Immature natural killer cell (primary cell): ENCODE results near the gene SLC39A1. TPM values are rescaled to one million over a fixed set of nuclear protein-coding genes. Genes with fewer than 3 reads are reported as not detected.
A peak's percentile ranks its signal among the peaks of the same experiment; 100 is the strongest.
"Not testable (repeated sequence)": the region's sequence is repeated elsewhere in the genome, so short reads cannot be mapped to it uniquely, and the experiment has no call there.

ENCODE experiments used
- DNase-seq, 3 donors: peaks; one replicate each; pipeline ENCODE4 v3.0.0; 2022; ENCODE audit warnings: mixed read lengths in 1 of 3
- H3K27ac Mint-ChIP-seq, 6 donors: one replicate each; pipeline ENCODE4 v1.8.0; 2020; ENCODE audit warnings: mixed read lengths in 6 of 6, mild to moderate bottlenecking in 5 of 6, inconsistent platforms in 4 of 6, moderate library complexity in 3 of 6
- H3K27me3 Mint-ChIP-seq, 3 donors: one replicate each; pipeline ENCODE4 v1.8.0; 2020 to 2021; ENCODE audit warnings: low read depth in 3 of 3, mild to moderate bottlenecking in 3 of 3, mixed read lengths in 3 of 3, moderate library complexity in 3 of 3, inconsistent platforms in 1 of 3
- H3K36me3 Mint-ChIP-seq, 3 donors: one replicate each; pipeline ENCODE4 v1.8.0; 2020; ENCODE audit warnings: mixed read lengths in 3 of 3, inconsistent platforms in 2 of 3, mild to moderate bottlenecking in 2 of 3
- H3K4me1 Mint-ChIP-seq, 2 donors: one replicate each; pipeline ENCODE4 v1.8.0; 2020; ENCODE audit warnings: inconsistent platforms in 2 of 2, mild to moderate bottlenecking in 2 of 2, mixed read lengths in 2 of 2, moderate library complexity in 1 of 2
- H3K4me3 Mint-ChIP-seq, 5 donors: one replicate each; pipeline ENCODE4 v1.8.0; 2020; ENCODE audit warnings: mild to moderate bottlenecking in 5 of 5, mixed read lengths in 5 of 5, inconsistent platforms in 3 of 5, moderate library complexity in 3 of 5
- H3K9me3 Mint-ChIP-seq, 6 donors: one replicate each; pipeline ENCODE4 v1.8.0; 2020; ENCODE audit warnings: mild to moderate bottlenecking in 6 of 6, mixed read lengths in 6 of 6, inconsistent platforms in 4 of 6, moderate library complexity in 3 of 6
- polyA plus RNA-seq, 3 donors: library from polyadenylated mRNA; unstranded; fragments of 300-500 nt; fragmentation: Illumina TruSeq; gene quantifications; one replicate each; pipeline ENCODE4 v1.2.3, GENCODE V29; 2021

Gene SLC39A1
- polyA plus RNA-seq, 3 donors from 2014 or later, result 52.3 to 84.8 (median 54.6) TPM

DNA sequence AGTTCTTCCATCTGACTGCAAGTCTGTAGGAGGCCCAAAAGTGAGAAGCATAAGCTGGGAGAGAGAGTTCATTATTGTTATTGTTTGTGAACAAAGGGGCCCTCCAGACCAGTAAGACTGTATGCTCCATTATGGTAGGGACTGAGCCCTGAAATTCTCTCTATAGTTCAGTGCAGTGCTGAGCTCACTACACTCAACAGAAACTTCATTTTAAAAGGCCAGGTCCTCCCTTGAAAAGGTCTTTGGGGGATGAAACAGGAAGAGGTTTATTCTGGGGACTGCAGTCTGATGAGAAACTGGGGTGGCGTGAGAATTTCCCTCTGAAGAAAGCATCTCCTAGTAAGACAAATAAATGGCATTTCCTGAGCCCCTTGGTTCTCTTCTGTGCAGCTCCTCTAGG lies 35.1 kb downstream of the SLC39A1 start:
- DNase-seq, result no peak
- Mint-ChIP-seq H3K4me1 (peaks cover 21 to 22% of the 10 kb centered on the region in 2 donors), H3K4me3 (no peak overlapping the region), H3K9me3 (no peaks in the 10 kb centered on the region), H3K36me3 (peaks cover 0 to 7% (median 0%) of the 10 kb centered on the region in 3 donors), H3K27me3 (peaks cover 7% of the 10 kb centered on the region in 3 donors), H3K27ac (peak overlapping the region in 5 of 6 donors; percentile 8 to 71 (median 39))

DNA sequence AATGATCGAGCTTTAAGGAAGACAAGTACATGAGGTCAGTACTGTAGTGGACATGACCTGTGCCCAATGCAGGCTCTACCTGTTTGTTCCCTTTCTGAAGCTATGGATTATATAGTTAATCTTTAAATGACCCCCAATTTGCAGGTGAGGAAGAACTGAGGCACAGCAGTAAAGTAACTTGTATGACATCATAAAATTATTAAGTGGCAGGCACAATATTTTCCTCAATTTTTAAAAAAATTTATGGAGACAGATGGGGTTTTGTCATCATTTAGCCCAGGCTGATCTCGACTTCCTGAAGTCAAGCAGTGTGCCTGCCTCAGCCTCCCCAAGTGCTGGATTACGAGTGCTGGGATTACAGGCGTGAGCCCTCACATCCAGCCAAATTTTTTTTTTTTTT lies 36.9 kb downstream of the SLC39A1 start:
- H3K9me3 Mint-ChIP-seq, result no peaks in the 10 kb centered on the region

DNA sequence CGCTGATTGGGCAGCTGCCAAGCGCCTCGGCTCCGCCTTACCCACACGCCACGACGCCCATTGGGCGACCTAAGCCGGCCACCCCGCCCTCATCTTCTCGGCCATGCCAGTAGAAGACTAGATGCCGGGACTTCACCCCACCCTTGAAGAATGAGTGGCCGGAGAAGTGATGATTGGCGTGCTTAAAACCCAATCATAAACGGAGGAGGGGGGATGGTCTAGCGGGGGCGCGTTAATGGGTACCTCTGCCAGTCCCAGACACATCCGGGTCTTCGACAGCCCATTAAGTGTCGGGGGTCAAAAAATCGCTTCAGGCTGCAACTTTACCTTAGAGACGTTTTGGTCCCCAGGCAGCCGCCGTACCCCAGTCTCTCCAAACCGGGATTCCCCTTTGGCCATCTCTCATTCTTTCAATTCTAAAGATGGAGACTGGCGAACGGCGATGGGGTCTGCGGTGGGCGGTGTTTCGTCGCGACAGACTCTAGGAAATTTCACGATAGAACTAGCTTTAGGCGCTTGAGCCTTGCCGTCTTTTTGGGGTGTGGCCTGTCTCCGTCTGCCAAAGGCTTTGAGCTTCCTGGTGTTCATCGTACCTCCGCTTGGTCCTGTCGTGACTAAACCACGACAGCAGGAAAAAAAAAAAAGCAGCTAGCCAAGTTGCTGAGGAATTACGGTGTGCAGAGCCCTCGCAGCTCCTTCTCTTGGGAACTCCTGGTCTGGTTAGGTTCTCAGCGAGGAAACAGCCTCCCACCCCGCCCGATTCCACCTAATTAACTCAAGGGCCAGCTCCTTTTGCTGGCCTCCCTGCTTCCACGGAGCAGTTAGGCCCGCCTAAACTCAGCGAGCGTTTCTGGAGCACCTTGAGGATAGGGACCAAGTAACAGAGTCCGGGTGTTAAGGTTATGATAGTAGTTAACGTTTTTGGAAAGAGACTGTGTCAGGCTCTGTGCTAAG lies 40.1 kb downstream of the SLC39A1 start, which contains the start of gene GATAD2B:
Gene GATAD2B, minus strand, starts transcription at position 1 of the 954 bp plus-strand sequence. CDS start 94,625 bp downstream, outside the sequence.
- Mint-ChIP-seq H3K36me3 (no peaks in the 10 kb centered on the region), H3K9me3 (no peaks in the 10 kb centered on the region), H3K27ac (peak within 1 kb of the TSS; percentile 97 to 99 (median 98)), H3K4me3 (peak within 1 kb of the TSS; percentile 93 to 96 (median 94)), H3K4me1 (peaks cover 52 to 54% of the 10 kb centered on the region in 2 donors), H3K27me3 (peaks cover 19 to 23% (median 20%) of the 10 kb centered on the region in 3 donors)
- DNase-seq, result peak; percentile 99 to 100 (median 99)

More for the DNA sequence above, 36.9 kb downstream of the SLC39A1 start:
- no peak for DNase-seq
- H3K27me3 Mint-ChIP-seq, result peaks cover 20 to 23% (median 21%) of the 10 kb centered on the region in 3 donors
- H3K4me3 Mint-ChIP-seq, result no peak overlapping the region
- H3K27ac Mint-ChIP-seq, result no peak overlapping the region
- peaks cover 0 to 4% (median 0%) of the 10 kb centered on the region in 3 donors for H3K36me3 Mint-ChIP-seq
- peaks cover 30 to 32% of the 10 kb centered on the region in 2 donors for H3K4me1 Mint-ChIP-seq

DNA sequence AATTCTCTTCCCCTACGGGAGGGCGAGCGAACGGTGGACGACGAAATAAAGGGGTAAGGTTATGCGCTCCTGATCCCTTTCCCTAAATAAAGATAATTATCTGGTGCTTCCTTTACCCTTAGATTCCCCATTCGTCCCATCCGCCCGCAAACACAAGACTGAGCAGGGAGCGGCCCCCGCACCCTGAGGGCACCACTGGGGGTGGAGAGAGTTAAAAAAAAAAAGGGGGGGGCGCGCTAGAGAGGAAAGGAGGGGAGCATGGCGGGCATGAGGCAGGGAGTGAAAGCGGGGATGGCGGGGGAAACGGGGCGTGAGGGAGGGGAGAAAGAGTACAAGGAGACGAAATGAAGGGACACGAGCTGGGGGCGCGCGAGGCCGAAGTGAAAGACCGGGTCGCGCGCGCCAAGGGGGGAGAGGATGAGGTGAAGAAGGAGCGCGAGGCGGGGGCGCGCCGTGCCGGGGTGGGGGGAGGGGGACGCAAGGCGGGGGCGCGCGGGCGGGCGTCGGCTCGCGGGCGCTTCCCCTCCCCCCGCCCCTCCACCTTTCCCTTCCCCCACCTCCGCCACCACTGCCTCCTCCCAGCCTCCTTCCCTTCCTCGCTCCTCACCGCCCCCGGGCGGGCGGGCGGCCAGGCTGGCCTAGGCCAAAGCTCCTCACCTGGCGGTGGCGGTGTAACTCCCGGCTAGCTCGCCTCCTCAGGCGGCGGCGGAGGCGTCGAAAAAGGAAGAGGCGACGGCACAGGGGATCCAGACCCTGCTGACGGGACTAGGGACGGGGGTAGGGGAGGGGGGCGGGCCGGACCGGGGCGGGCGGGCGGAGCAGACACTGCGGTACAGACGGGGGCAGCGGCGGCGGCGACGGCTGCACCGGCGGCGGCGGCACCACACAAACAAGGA lies 41.0 kb downstream of the SLC39A1 start:
- peak in 1 of 3 donors; percentile 16 for DNase-seq
- peaks cover 59% of the 10 kb centered on the region in 2 donors for H3K4me1 Mint-ChIP-seq
- peak overlapping the region; percentile 93 to 96 (median 94) for H3K4me3 Mint-ChIP-seq
- peaks cover 0 to 4% (median 0%) of the 10 kb centered on the region in 3 donors for H3K36me3 Mint-ChIP-seq
- peak overlapping the region; percentile 97 to 99 (median 98) for H3K27ac Mint-ChIP-seq
- no peaks in the 10 kb centered on the region for H3K9me3 Mint-ChIP-seq
- peaks cover 19 to 23% (median 20%) of the 10 kb centered on the region in 3 donors for H3K27me3 Mint-ChIP-seq

DNA sequence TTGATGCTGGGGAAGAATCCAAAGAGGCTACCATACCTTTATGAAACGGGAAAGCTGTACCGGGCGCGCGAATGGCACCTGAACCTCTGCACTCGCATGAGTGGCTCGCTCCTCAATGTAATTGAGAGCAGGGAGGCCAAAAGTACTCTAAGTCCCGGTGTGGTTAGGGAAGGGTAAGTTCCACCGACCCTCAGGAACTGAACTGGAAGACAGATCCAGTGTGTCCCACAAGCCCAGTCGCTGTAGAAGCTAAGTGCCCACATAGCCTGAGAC lies 41.6 kb downstream of the SLC39A1 start:
- H3K27ac Mint-ChIP-seq, result peak overlapping the region; percentile 83 to 98 (median 92)
- H3K36me3 Mint-ChIP-seq, result peaks cover 0 to 4% (median 0%) of the 10 kb centered on the region in 3 donors
- peak in 1 of 3 donors; percentile 14 for DNase-seq
- H3K9me3 Mint-ChIP-seq, result no peaks in the 10 kb centered on the region
- H3K4me1 Mint-ChIP-seq, result peaks cover 59 to 61% of the 10 kb centered on the region in 2 donors
- peak overlapping the region; percentile 81 to 94 (median 94) for H3K4me3 Mint-ChIP-seq
- H3K27me3 Mint-ChIP-seq, result peaks cover 19 to 23% (median 20%) of the 10 kb centered on the region in 3 donors

DNA sequence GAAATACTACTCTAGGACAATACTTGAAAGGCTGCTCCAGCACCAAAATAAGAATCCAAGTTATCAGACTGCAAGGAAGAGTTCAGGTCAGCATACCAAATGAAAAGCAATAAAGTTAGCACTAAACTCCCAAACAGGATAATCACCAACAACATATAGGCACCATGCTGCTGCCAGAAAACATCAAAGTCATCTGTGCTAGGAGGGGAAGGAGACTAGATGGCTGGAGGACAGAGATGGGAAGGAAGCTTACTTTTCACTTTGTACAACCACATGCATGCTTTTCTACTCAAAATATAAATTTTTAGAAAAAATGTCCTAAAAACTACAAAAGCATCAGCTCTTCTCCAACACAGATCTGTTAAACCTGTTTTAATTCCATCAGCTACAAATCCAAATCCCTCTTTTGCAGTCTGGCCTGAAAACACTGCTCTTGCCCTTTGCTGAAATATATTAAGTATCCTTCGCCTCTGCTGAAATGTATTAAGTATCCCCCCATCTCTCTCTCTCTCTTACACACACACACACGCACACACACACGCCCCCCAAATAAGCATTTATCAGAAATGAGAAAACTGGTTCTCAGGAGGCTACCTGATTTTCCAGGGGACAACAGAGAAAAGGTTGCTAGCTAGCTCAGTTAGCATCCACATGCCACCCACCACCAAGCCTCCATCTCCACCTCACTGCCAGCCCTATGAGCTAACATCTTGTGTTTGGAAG lies 42.1 kb downstream of the SLC39A1 start:
- Mint-ChIP-seq H3K9me3 (no peaks in the 10 kb centered on the region), H3K27me3 (peaks cover 19 to 23% (median 20%) of the 10 kb centered on the region in 3 donors), H3K4me3 (peak overlapping the region; percentile 81 to 94 (median 94)), H3K36me3 (peaks cover 0 to 5% (median 2%) of the 10 kb centered on the region in 3 donors), H3K27ac (peak overlapping the region; percentile 83 to 98 (median 92)), H3K4me1 (peaks cover 62 to 63% of the 10 kb centered on the region in 2 donors)
- no peak for DNase-seq

DNA sequence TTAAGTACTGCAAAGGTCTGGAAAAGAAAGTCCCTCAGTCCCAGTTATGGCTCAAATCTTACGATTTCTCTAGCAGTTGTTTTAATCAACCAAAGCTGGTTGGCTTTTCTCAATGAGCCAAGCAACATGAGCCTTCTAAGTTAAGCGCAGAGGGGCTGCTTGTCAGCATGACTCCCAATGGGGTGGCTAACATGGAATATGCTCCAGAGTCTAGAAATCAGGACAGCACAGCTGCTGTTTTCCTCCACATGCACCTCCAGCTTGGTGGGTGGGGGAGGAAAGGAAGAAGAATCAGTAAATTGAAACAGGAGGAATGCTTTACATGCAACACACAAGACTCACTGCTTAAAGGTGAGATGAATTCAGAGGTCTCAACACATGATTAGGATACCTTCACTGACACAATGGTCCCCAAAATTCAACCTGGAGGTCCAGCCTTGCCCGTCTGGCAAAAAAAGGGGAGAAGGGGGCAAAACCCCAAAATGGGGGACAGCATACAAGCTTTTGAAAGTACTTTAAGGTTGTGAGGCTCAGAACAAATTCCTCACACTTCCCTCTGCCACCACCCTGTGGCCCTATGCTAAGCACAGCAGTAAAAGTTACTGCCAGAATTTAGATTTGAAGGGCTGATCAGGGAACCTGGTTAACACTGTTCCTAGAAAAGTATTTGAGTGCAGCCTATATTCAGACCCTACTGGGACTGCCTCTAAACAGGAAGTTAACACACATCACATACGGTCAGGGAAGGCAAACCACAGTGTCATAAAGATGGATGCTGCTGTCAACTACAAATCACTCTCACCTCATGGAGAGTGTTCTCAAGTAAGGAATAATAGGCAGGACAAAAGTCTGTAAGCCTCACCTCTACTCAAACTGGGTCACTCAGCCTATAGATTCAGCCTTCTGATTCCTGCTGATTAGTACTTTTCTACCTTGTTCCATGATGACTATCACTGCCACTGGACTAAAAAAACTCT lies 43.2 kb downstream of the SLC39A1 start:
- H3K4me1 Mint-ChIP-seq, result peaks cover 63 to 72% of the 10 kb centered on the region in 2 donors
- peaks cover 0 to 9% (median 4%) of the 10 kb centered on the region in 3 donors for H3K36me3 Mint-ChIP-seq
- H3K9me3 Mint-ChIP-seq, result no peaks in the 10 kb centered on the region
- H3K27ac Mint-ChIP-seq, result peak overlapping the region; percentile 83 to 98 (median 92)
- peak overlapping the region; percentile 81 to 94 (median 94) for H3K4me3 Mint-ChIP-seq
- peaks cover 19 to 23% (median 20%) of the 10 kb centered on the region in 3 donors for H3K27me3 Mint-ChIP-seq
- peak; percentile 51 to 54 (median 54) for DNase-seq

DNA sequence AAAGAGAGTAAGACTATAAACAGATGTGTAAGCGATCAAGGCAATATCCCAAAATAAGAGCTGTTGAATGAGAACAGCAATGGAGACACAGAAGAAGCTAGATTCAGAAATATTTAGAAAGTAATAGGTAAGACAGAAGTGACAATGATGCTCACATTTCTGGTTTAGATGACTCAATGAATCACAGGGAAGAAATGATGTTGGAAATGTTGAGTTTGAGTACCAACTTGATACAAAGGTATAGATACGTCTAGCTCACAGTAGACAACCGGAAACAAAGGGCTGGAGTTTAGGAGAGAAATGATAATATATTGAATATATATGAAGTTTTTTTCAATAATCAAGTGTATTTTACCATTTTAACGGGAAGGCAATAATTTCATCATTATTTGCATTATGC lies 47.0 kb downstream of the SLC39A1 start:
- no peak for DNase-seq
- peaks cover 0 to 9% (median 4%) of the 10 kb centered on the region in 3 donors for H3K36me3 Mint-ChIP-seq
- peak overlapping the region in 4 of 6 donors; percentile 9 to 85 (median 50) for H3K27ac Mint-ChIP-seq
- no peaks in the 10 kb centered on the region for H3K27me3 Mint-ChIP-seq
- peaks cover 56 to 71% of the 10 kb centered on the region in 2 donors for H3K4me1 Mint-ChIP-seq
- H3K4me3 Mint-ChIP-seq, result no peak overlapping the region
- H3K9me3 Mint-ChIP-seq, result no peaks in the 10 kb centered on the region

DNA sequence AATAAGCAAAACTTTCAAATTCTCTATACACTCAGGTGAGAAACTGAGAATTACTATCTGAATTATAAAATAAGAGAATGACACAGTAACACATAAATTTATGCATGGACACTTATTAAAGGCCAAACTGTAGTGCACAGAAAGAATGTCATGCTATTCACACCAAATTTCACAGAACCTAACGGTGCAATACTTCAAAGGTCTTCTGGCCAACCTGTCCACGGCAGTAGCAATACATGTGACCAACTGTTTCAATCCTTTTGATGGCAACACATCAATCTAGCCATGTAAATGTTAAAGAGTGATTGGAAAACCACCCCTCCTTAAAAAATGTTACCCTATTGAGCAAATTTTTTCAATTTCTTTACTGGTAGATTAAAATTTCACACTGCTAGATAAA lies 51.0 kb downstream of the SLC39A1 start:
- peak overlapping the region in 4 of 6 donors; percentile 23 to 41 (median 30) for H3K27ac Mint-ChIP-seq
- no peaks in the 10 kb centered on the region for H3K27me3 Mint-ChIP-seq
- no peak for DNase-seq
- H3K36me3 Mint-ChIP-seq, result peaks cover 0 to 6% (median 4%) of the 10 kb centered on the region in 3 donors
- H3K4me1 Mint-ChIP-seq, result peaks cover 30 to 42% of the 10 kb centered on the region in 2 donors
- peak overlapping the region in 1 of 5 donors; percentile 7 for H3K4me3 Mint-ChIP-seq
- no peaks in the 10 kb centered on the region for H3K9me3 Mint-ChIP-seq

DNA sequence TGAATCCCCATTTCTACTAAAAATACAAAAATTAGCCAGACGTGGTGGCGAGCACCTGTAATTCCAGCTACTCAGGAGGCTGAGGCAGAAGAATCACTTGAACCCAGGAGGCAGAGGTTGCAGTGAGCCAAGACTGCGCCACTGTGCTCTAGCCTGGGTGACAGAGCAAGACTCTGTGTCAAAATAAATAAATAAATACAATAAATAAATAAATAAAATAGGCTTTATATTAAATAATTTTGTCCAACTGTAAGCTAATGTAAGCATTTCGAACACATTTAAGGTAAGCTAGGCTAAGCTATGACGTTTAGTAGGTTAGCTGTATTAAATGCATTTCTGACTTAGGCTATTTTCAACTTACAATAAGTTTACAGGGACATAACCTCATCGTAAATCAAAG lies 52.8 kb downstream of the SLC39A1 start:
- not testable (repeated sequence) for H3K27me3 Mint-ChIP-seq, H3K4me3 Mint-ChIP-seq, DNase-seq, H3K27ac Mint-ChIP-seq, H3K9me3 Mint-ChIP-seq
- peaks cover 39 to 44% of the 10 kb centered on the region in 2 donors for H3K4me1 Mint-ChIP-seq
- peaks cover 4 to 13% (median 4%) of the 10 kb centered on the region in 3 donors for H3K36me3 Mint-ChIP-seq
